ENCODE results near the gene BANK1.

BANK1 gene

GRCh38 chr4:101835121-101835904 is 44.8 kb downstream of the BANK1 start:
- no peak for ATAC-seq (ENCODE audit: low read depth)
- H3K27ac Mint-ChIP-seq = peak overlapping the region; percentile 89
- H3K4me1 Mint-ChIP-seq = peaks cover 58% of the 10 kb centered on the region
- no peak for DNase-seq (ENCODE audit: low spot score in 2 of 2)
- H3K4me3 Mint-ChIP-seq = peak overlapping the region; percentile 49
- H3K9me3 Mint-ChIP-seq = peaks cover 1% of the 10 kb centered on the region
- H3K36me3 Mint-ChIP-seq = peaks cover 55% of the 10 kb centered on the region
- H3K27me3 Mint-ChIP-seq = no peaks in the 10 kb centered on the region

- Mint-ChIP-seq H3K4me3 (no peak overlapping the region), H3K36me3 (peaks cover 48% of the 10 kb centered on the region)
- ATAC-seq (ENCODE audit: low read depth) = peak; percentile 93
Observed at GRCh38 chr4:101843054-101843453, 52.5 kb downstream of the BANK1 start.

GRCh38 chr4:101846550-101846949 is 56.0 kb downstream of the BANK1 start:
- Mint-ChIP-seq H3K4me3 (peak overlapping the region; percentile 22), H3K27me3 (no peaks in the 10 kb centered on the region), H3K27ac (peak overlapping the region; percentile 92), H3K4me1 (peaks cover 41% of the 10 kb centered on the region), H3K9me3 (peaks cover 3% of the 10 kb centered on the region), H3K36me3 (peaks cover 47% of the 10 kb centered on the region)
- no peak for DNase-seq (ENCODE audit: low spot score in 2 of 2)
- peak; percentile 21 for ATAC-seq (ENCODE audit: low read depth)

More at GRCh38 chr4:101843054-101843453, 52.5 kb downstream of the BANK1 start:
- H3K9me3 Mint-ChIP-seq = peaks cover 3% of the 10 kb centered on the region
- H3K27me3 Mint-ChIP-seq = no peaks in the 10 kb centered on the region
- peak overlapping the region; percentile 61 for H3K27ac Mint-ChIP-seq
- no peak for DNase-seq (ENCODE audit: low spot score in 2 of 2)
- peaks cover 28% of the 10 kb centered on the region for H3K4me1 Mint-ChIP-seq

- Mint-ChIP-seq H3K9me3 (peaks cover 3% of the 10 kb centered on the region), H3K27me3 (no peaks in the 10 kb centered on the region), H3K27ac (peak overlapping the region; percentile 90), H3K4me3 (peak overlapping the region; percentile 24), H3K4me1 (peaks cover 49% of the 10 kb centered on the region), H3K36me3 (peaks cover 45% of the 10 kb centered on the region)
- ATAC-seq (ENCODE audit: low read depth) (peak; percentile 57), DNase-seq (ENCODE audit: low spot score in 2 of 2) (no peak)
Observed at GRCh38 chr4:101850698-101851097, 60.2 kb downstream of the BANK1 start.

GRCh38 chr4:101851672-101852071 is 61.1 kb downstream of the BANK1 start:
- Mint-ChIP-seq H3K36me3 (peaks cover 41% of the 10 kb centered on the region), H3K27ac (peak overlapping the region; percentile 90), H3K9me3 (peaks cover 3% of the 10 kb centered on the region), H3K4me1 (peaks cover 51% of the 10 kb centered on the region), H3K4me3 (peak overlapping the region; percentile 46), H3K27me3 (no peaks in the 10 kb centered on the region)
- ATAC-seq (ENCODE audit: low read depth) = peak; percentile 50
- no peak for DNase-seq (ENCODE audit: low spot score in 2 of 2)

GRCh38 chr4:101853028-101853427 is 62.5 kb downstream of the BANK1 start:
- ATAC-seq (ENCODE audit: low read depth) (peak; percentile 56), DNase-seq (ENCODE audit: low spot score in 2 of 2) (no peak)
- Mint-ChIP-seq H3K27me3 (no peaks in the 10 kb centered on the region), H3K4me1 (peaks cover 52% of the 10 kb centered on the region), H3K4me3 (peak overlapping the region; percentile 67), H3K9me3 (no peaks in the 10 kb centered on the region), H3K36me3 (peaks cover 38% of the 10 kb centered on the region), H3K27ac (peak overlapping the region; percentile 92)

- peak overlapping the region; percentile 92 for H3K27ac Mint-ChIP-seq
- H3K36me3 Mint-ChIP-seq = peaks cover 38% of the 10 kb centered on the region
- H3K4me1 Mint-ChIP-seq = peaks cover 55% of the 10 kb centered on the region
- peak overlapping the region; percentile 67 for H3K4me3 Mint-ChIP-seq
- peak; percentile 18 for ATAC-seq (ENCODE audit: low read depth)
- no peaks in the 10 kb centered on the region for H3K27me3 Mint-ChIP-seq
- no peaks in the 10 kb centered on the region for H3K9me3 Mint-ChIP-seq
- no peak for DNase-seq (ENCODE audit: low spot score in 2 of 2)
Observed at GRCh38 chr4:101853691-101854090, 63.2 kb downstream of the BANK1 start.

- peaks cover 38% of the 10 kb centered on the region for H3K36me3 Mint-ChIP-seq
- no peak overlapping the region for H3K4me3 Mint-ChIP-seq
- peaks cover 53% of the 10 kb centered on the region for H3K4me1 Mint-ChIP-seq
- H3K27ac Mint-ChIP-seq = no peak overlapping the region
- H3K27me3 Mint-ChIP-seq = no peaks in the 10 kb centered on the region
- no peak for DNase-seq (ENCODE audit: low spot score in 2 of 2)
- H3K9me3 Mint-ChIP-seq = peaks cover 1% of the 10 kb centered on the region
- ATAC-seq (ENCODE audit: low read depth) = no peak
Observed at GRCh38 chr4:101855239-101855638, 64.7 kb downstream of the BANK1 start.

GRCh38 chr4:101856149-101856548 is 65.6 kb downstream of the BANK1 start:
- H3K4me3 Mint-ChIP-seq = peak overlapping the region; percentile 58
- peaks cover 55% of the 10 kb centered on the region for H3K4me1 Mint-ChIP-seq
- no peak for DNase-seq (ENCODE audit: low spot score in 2 of 2)
- peaks cover 41% of the 10 kb centered on the region for H3K36me3 Mint-ChIP-seq
- H3K27me3 Mint-ChIP-seq = no peaks in the 10 kb centered on the region
- peak overlapping the region; percentile 74 for H3K27ac Mint-ChIP-seq
- peaks cover 1% of the 10 kb centered on the region for H3K9me3 Mint-ChIP-seq
- ATAC-seq (ENCODE audit: low read depth) = peak; percentile 47

- DNase-seq (ENCODE audit: low spot score in 2 of 2) (no peak), ATAC-seq (ENCODE audit: low read depth) (no peak)
- peaks cover 58% of the 10 kb centered on the region for H3K4me1 Mint-ChIP-seq
- H3K4me3 Mint-ChIP-seq = peak overlapping the region; percentile 57
- H3K27ac Mint-ChIP-seq = peak overlapping the region; percentile 74
- peaks cover 1% of the 10 kb centered on the region for H3K9me3 Mint-ChIP-seq
- peaks cover 47% of the 10 kb centered on the region for H3K36me3 Mint-ChIP-seq
- H3K27me3 Mint-ChIP-seq = no peaks in the 10 kb centered on the region
Observed at GRCh38 chr4:101857176-101857575, 66.6 kb downstream of the BANK1 start.

- H3K36me3 Mint-ChIP-seq = peaks cover 45% of the 10 kb centered on the region
- ATAC-seq (ENCODE audit: low read depth) (no peak), DNase-seq (ENCODE audit: low spot score in 2 of 2) (no peak)
- H3K27ac Mint-ChIP-seq = peak overlapping the region; percentile 74
- peaks cover 1% of the 10 kb centered on the region for H3K9me3 Mint-ChIP-seq
- H3K27me3 Mint-ChIP-seq = no peaks in the 10 kb centered on the region
- peaks cover 52% of the 10 kb centered on the region for H3K4me1 Mint-ChIP-seq
- H3K4me3 Mint-ChIP-seq = no peak overlapping the region
Observed at GRCh38 chr4:101858641-101859040, 68.1 kb downstream of the BANK1 start.

- Mint-ChIP-seq H3K27me3 (no peaks in the 10 kb centered on the region), H3K4me3 (peak overlapping the region; percentile 76), H3K27ac (peak overlapping the region; percentile 65), H3K36me3 (peaks cover 53% of the 10 kb centered on the region), H3K9me3 (peaks cover 3% of the 10 kb centered on the region), H3K4me1 (peaks cover 46% of the 10 kb centered on the region)
- ATAC-seq (ENCODE audit: low read depth) (peak; percentile 95), DNase-seq (ENCODE audit: low spot score in 2 of 2) (peak in 1 of 2 donors; percentile 23)
Observed at GRCh38 chr4:101862595-101862994, 72.1 kb downstream of the BANK1 start.

- no peaks in the 10 kb centered on the region for H3K27me3 Mint-ChIP-seq
- H3K27ac Mint-ChIP-seq = peak overlapping the region; percentile 87
- H3K4me1 Mint-ChIP-seq = peaks cover 39% of the 10 kb centered on the region
- peaks cover 43% of the 10 kb centered on the region for H3K36me3 Mint-ChIP-seq
- ATAC-seq (ENCODE audit: low read depth) (no peak), DNase-seq (ENCODE audit: low spot score in 2 of 2) (no peak)
- peak overlapping the region; percentile 30 for H3K4me3 Mint-ChIP-seq
- peaks cover 6% of the 10 kb centered on the region for H3K9me3 Mint-ChIP-seq
Observed at GRCh38 chr4:101864660-101865059, 74.1 kb downstream of the BANK1 start.

GRCh38 chr4:101865501-101866062 is 75.1 kb downstream of the BANK1 start:
- Mint-ChIP-seq H3K9me3 (peaks cover 5% of the 10 kb centered on the region), H3K4me3 (no peak overlapping the region), H3K4me1 (peaks cover 37% of the 10 kb centered on the region), H3K27me3 (no peaks in the 10 kb centered on the region), H3K36me3 (peaks cover 42% of the 10 kb centered on the region), H3K27ac (peak overlapping the region; percentile 87)
- DNase-seq (ENCODE audit: low spot score in 2 of 2) = no peak
- no peak for ATAC-seq (ENCODE audit: low read depth)

All from memory B cell (primary cell).